ENCODE results near the gene EFNA2.

EFNA2 gene

DNA sequence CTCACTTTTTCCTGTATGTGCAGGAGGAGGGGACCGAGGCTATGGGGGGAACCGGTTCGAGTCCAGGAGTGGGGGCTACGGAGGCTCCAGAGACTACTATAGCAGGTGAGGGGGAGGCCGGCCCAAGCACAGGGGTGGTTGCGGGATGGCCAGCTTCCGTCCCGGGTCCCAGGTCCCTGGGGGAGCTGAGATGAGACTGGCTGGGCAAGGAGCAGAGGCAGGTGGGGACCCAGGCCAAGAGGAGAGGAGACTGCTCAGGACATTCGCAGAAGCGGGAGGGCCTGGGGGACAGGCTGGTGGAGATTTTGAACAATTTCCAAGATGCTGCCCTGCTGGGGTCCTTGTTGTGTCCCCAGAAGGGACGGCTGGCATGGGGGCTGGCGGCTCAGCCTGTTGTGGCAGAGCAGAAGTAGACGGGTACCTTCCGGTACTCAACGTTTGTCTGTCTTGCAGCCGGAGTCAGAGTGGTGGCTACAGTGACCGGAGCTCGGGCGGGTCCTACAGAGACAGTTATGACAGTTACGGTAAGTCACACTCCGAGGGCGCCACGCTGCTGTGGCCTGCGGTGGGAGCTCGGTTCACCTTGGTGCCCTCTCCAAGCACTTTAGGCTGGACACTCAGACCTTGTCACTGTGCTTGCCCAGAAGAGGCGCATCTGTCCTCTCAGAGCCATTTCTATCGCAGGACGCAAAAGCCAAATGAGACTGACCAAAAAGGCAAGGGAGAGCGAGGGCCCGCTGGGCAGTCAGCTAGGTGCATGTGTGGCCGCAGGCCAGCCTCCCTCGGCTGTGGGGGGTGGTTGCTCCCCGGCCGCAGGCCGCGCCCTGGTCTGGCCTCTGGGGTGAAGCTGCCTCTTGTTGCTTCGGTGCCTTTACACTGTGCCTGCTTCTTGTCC lies 13.9 kb upstream of the EFNA2 start:
- H3K27me3 ChIP-seq: no peaks in the 10 kb centered on the region; a peak in 3 of 22 replicates
- H3K9me3 ChIP-seq (replicated peaks in 1 of 11): no peaks in the 10 kb centered on the region
- peak overlapping the region; percentile 70 to 89 (median 76); a peak in 19 of 20 replicates for H3K4me3 ChIP-seq
- TF ChIP-seq Cebpa-rat (IDR thresholded peaks at IDR 0.05): no peak
- peak overlapping the region; percentile 98 to 100 (median 99) for H3K9ac ChIP-seq
- H4K20me1 ChIP-seq: peaks cover 54 to 86% (median 68%) of the 10 kb centered on the region in 11 experiments
- peaks cover 69 to 83% (median 81%) of the 10 kb centered on the region in 10 experiments for H3K4me1 ChIP-seq
- peak overlapping the region in 10 of 11 experiments; percentile 98 to 100 (median 99); a peak in 19 of 22 replicates for H3K27ac ChIP-seq
- H3K36me3 ChIP-seq: peaks cover 46 to 53% (median 49%) of the 10 kb centered on the region in 11 experiments
- H3K4me2 ChIP-seq: peak overlapping the region; percentile 93 to 100 (median 99)

DNA sequence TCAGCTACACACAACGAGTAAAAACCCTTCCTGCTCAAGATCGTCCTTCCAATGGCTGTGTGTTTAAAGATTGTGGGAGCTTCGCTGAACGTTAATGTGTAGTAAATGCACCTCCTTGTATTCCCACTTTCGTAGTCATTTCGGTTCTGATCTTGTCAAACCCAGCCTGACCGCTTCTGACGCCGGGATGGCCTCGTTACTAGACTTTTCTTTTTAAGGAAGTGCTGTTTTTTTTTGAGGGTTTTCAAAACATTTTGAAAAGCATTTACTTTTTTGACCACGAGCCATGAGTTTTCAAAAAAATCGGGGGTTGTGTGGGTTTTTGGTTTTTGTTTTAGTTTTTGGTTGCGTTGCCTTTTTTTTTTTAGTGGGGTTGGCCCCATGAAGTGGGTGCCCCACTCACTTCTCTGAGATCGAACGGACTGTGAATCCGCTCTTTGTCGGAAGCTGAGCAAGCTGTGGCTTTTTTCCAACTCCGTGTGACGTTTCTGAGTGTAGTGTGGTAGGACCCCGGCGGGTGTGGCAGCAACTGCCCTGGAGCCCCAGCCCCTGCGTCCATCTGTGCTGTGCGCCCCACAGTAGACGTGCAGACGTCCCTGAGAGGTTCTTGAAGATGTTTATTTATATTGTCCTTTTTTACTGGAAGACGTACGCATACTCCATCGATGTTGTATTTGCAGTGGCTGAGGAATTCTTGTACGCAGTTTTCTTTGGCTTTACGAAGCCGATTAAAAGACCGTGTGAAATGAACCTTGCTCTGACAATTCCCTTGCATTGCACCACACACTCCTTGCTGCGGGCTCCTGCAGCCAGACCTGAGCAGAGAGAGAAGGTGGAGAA lies 13.0 kb upstream of the EFNA2 start:
- Histone ChIP-seq H3K36me3 (peaks cover 47 to 61% (median 55%) of the 10 kb centered on the region in 11 experiments), H3K9me3 (replicated peaks in 1 of 11) (no peaks in the 10 kb centered on the region), H3K27me3 (no peaks in the 10 kb centered on the region; a peak in 3 of 22 replicates), H3K4me2 (peak overlapping the region; percentile 93 to 100 (median 99)), H3K27ac (peak overlapping the region in 10 of 11 experiments; percentile 20 to 100 (median 99); a peak in 15 of 22 replicates), H4K20me1 (peaks cover 55 to 86% (median 69%) of the 10 kb centered on the region in 11 experiments), H3K4me3 (peak overlapping the region in 4 of 10 experiments; percentile 73 to 82 (median 78); a peak in 5 of 20 replicates), H3K9ac (peak overlapping the region; percentile 98 to 100 (median 99); a peak in 20 of 22 replicates), H3K4me1 (peaks cover 69 to 83% (median 81%) of the 10 kb centered on the region in 10 experiments)
- TF ChIP-seq Cebpa-rat (IDR thresholded peaks at IDR 0.05): no peak

DNA sequence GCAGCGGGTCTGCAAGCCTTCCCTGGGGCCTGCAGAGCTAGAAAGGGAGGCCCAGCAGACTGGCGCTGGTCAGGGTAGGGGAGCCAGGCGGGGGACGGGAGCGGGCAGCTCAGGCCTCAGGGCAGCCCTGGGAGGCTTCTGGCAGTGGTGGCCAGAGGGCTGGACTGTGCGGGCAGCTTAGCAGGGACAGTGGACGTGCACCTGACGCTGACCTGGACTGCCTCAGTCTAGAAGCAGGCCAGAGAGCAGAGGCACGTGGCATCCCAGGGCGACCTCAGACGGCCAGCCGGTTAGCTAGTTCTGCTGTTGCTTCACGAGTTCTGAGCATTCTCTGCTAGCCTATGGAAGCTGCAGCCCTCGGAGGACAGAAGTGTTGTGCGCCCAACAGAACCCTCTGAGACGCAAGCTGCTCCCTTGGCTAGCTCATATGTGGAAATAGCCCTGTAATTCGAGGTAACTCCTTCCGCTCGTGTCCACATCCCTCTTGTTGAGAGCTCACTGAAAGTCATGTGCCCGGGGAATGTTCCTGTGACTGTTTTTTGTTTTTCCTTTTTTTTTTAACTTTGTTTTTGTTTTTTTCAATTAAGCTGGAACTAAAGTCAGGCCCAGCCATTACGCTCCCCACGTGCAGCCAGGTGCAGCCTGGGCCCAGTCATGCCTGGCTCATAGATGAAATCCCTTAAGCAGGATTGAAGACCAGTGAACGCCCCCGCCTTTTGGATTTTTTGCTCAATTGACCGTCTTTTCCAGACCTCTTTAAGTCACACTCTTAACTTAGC lies 12.2 kb upstream of the EFNA2 start:
- Histone ChIP-seq H3K36me3 (peaks cover 49 to 69% (median 57%) of the 10 kb centered on the region in 11 experiments), H3K9me3 (replicated peaks in 1 of 11) (no peaks in the 10 kb centered on the region), H3K9ac (peak overlapping the region; percentile 92 to 100 (median 99); a peak in 19 of 22 replicates), H3K27ac (peak overlapping the region in 9 of 11 experiments; percentile 96 to 99 (median 99); a peak in 13 of 22 replicates), H3K4me1 (peaks cover 61 to 81% (median 74%) of the 10 kb centered on the region in 10 experiments), H4K20me1 (peaks cover 55 to 86% (median 69%) of the 10 kb centered on the region in 11 experiments), H3K4me2 (peak overlapping the region; percentile 93 to 100 (median 99)), H3K4me3 (peak overlapping the region in 3 of 10 experiments; percentile 70 to 76 (median 72); a peak in 4 of 20 replicates), H3K27me3 (no peaks in the 10 kb centered on the region; a peak in 1 of 22 replicates)
- no peak for TF ChIP-seq Cebpa-rat (IDR thresholded peaks at IDR 0.05)

DNA sequence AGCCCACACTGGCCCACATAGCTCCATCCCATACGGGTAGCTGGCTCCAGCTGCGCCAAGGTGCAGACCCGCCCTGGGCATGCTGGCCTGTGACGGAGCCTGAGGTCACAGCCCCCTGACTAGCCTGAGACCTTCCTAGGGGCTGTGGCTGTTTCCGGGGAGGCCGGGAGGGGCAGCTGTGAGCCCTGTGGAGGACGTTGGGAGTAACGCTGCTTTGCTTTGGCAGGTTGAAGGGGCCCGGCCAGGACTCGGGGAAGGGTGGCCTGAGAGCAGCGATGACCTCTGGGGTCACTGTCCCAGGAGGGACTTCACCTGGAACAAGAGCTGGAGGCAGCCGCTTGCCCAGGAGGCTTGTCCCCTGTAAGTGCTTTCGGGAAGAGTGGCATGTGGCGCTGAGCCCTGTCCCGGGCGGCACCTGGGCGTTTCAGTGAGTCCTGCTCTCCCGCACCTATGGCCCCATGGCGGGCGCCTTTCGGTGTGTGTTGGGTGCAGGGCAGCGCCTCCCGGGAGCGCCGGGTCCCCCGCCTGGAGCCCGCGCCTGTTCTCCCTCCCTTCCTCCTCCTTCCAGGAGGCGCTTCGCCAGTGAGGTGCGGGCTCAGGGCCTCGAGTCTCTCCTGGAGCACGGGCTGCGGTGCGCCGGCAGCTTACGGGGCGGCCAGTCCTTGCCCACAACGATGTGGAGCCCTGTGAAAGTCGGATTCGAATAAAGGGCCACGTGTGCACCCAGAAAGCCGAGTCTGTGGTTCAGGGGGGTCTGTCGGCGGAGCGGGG lies 11.4 kb upstream of the EFNA2 start:
- TF ChIP-seq Cebpa-rat (IDR thresholded peaks at IDR 0.05): no peak
- Histone ChIP-seq H3K9me3 (replicated peaks in 1 of 11) (no peaks in the 10 kb centered on the region), H3K4me2 (peak overlapping the region; percentile 93 to 100 (median 99)), H4K20me1 (peaks cover 55 to 92% (median 76%) of the 10 kb centered on the region in 11 experiments), H3K36me3 (peaks cover 56 to 77% (median 65%) of the 10 kb centered on the region in 11 experiments), H3K9ac (peak overlapping the region; percentile 89 to 100 (median 99)), H3K27ac (peak overlapping the region; percentile 92 to 99 (median 97)), H3K4me1 (peaks cover 56 to 77% (median 70%) of the 10 kb centered on the region in 10 experiments), H3K27me3 (no peaks in the 10 kb centered on the region; a peak in 1 of 22 replicates), H3K4me3 (peak overlapping the region; percentile 58 to 79 (median 73))

DNA sequence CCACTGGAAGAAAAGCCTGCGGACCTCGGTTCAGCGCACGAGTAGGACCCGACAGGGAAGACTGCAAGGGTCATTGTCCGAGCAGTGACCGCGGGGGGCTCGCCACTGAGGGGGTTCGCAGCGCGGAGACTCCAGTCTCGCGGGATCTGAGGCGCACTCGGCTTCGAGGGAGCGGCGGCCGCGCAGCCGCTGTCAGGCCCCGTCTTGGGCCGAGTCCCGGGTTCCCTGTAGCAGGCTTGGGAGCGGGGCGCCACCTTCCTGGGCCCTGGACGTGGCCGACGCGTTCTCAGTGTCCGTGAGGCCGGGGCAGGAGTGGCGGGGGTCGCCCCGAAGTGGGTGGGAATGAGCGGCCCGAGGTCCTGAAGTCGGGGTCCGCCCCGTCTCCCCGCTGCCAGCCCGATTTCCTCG lies 10.8 kb upstream of the EFNA2 start:
- Histone ChIP-seq H3K9ac (peak overlapping the region; percentile 89 to 100 (median 99)), H3K27me3 (no peaks in the 10 kb centered on the region; a peak in 1 of 22 replicates), H4K20me1 (peaks cover 52 to 93% (median 79%) of the 10 kb centered on the region in 11 experiments), H3K4me1 (peaks cover 55 to 77% (median 69%) of the 10 kb centered on the region in 10 experiments), H3K27ac (peak overlapping the region; percentile 92 to 99 (median 97)), H3K4me3 (peak overlapping the region; percentile 58 to 79 (median 73)), H3K9me3 (replicated peaks in 1 of 11) (no peaks in the 10 kb centered on the region), H3K4me2 (peak overlapping the region; percentile 93 to 100 (median 99)), H3K36me3 (peaks cover 58 to 83% (median 68%) of the 10 kb centered on the region in 11 experiments)
- no peak for TF ChIP-seq Cebpa-rat (IDR thresholded peaks at IDR 0.05)

DNA sequence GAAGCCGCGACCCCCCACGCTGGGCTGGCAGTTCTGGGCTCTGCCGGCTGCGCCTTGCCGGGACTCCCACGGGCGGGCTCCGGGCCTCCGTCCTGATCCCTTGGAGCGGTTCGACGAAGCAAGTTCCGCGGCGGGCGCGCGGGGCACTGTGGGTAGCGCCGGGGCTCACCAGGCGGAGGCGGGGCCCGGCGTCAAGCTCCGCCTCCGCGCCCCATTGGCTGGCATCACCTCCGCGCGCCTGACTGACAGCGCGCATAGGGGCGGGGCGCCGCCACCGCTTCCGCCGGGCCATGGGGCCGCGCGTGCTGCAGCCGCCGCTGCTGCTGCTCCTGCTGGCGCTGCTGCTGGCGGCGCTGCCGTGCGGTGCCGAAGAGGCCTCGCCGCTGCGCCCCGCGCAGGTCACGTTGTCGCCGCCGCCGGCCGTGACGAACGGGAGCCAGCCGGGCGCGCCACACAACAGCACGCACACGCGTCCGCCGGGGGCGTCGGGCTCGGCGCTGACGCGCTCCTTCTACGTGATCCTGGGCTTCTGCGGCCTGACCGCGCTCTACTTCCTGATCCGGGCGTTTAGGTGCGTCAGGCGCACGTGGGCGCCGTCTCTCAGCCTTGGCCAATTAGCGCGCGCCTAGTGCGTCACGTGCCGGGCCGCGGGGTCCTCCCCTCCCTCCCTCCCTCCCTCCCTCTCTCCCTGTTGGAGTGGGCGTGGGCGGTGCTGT lies 10.3 kb upstream of the EFNA2 start, which contains the start of gene FAM174C:
Gene FAM174C, plus strand, starts transcription at position 271 of the 716 bp plus-strand sequence. Its CDS starts 20 bp downstream, at position 291.
- H4K20me1 ChIP-seq: peaks cover 52 to 93% (median 79%) of the 10 kb centered on the region in 11 experiments
- H3K4me2 ChIP-seq: peak within 1 kb of the TSS; percentile 93 to 100 (median 99)
- peak within 1 kb of the TSS; percentile 92 to 99 (median 97) for H3K27ac ChIP-seq
- H3K27me3 ChIP-seq: no peaks in the 10 kb centered on the region; a peak in 1 of 22 replicates
- H3K36me3 ChIP-seq: peaks cover 56 to 84% (median 68%) of the 10 kb centered on the region in 11 experiments
- no peak for TF ChIP-seq Cebpa-rat (IDR thresholded peaks at IDR 0.05)
- H3K4me3 ChIP-seq: peak within 1 kb of the TSS; percentile 58 to 79 (median 73)
- peaks cover 49 to 76% (median 64%) of the 10 kb centered on the region in 10 experiments for H3K4me1 ChIP-seq
- peak within 1 kb of the TSS; percentile 89 to 100 (median 99) for H3K9ac ChIP-seq
- H3K9me3 ChIP-seq (replicated peaks in 1 of 11): no peaks in the 10 kb centered on the region
